HL-60 (cell line): ENCODE measurements around the gene STRA6.

Experiments used
- DNase-seq, 2 experiments: peaks; one replicate each; pipeline ENCODE4 v3.0.0-alpha.2; 2010 to 2020; ENCODE audit warnings: low read depth in 1 of 2, low spot score in 1 of 2
- H3K27ac ChIP-seq: fragments of 250-450 bp; sonication (Bioruptor Pico); replicated peaks from 2 replicates; pipeline ENCODE4 v1.5.1; 2020; ENCODE audit warnings: mild to moderate bottlenecking, moderate library complexity
- H3K27me3 ChIP-seq: fragments of 250-450 bp; sonication (Bioruptor Pico); 2 replicates; pipeline ENCODE4 v1.5.1; 2021; ENCODE audit warnings: mild to moderate bottlenecking, moderate library complexity; ENCODE audit not compliant: insufficient read depth, poor library complexity, severe bottlenecking
- H3K4me3 ChIP-seq: replicated peaks from 2 replicates; pipeline ENCODE4 v1.5.1; 2011; ENCODE audit warnings: mild to moderate bottlenecking, control low read depth, low read length; ENCODE audit not compliant: insufficient read depth
- GABPA ChIP-seq: IDR thresholded peaks from 2 replicates; pipeline ENCODE4 v1.6.1; 2012; ENCODE audit warnings: low read depth
- POLR2AphosphoS5 ChIP-seq: IDR thresholded peaks from 2 replicates; pipeline ENCODE4 v1.6.1; 2012; ENCODE audit warnings: low read depth
- SPI1 ChIP-seq: IDR thresholded peaks from 2 replicates; pipeline ENCODE4 v1.6.1; 2012; ENCODE audit warnings: low read depth, mild to moderate bottlenecking, borderline replicate concordance
- TF ChIP-seq, protein P1 (sequence below): IDR thresholded peaks from one replicate; pipeline ENCODE4 v1.5.1; 2011; ENCODE audit warnings: low read length, control low read depth, inconsistent platforms; ENCODE audit not compliant: insufficient read depth
- TF ChIP-seq, protein P2 (sequence below): IDR thresholded peaks from 2 replicates; pipeline ENCODE4 v1.6.1; 2012; ENCODE audit warnings: low read depth; ENCODE audit not compliant: insufficient replicate concordance

The STRA6 gene

DNA sequence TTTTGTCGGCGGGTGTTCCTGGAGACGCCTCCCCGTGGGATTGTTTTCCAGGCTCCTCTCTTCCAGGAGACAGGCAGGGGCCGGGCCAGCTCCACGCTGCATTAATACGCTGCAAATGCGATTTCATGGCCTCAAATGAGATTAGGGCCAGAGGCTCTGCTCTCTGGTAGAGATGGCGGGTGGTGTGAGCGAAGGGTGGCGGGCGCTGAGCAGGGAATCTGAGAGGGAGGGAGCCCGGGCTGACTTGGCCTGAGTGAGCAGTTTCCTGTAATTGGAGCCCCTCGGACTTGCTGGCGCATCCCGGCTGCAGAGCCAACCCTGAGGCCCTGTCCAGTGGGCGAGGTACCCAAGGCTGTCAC lies 26.1 kb upstream of the STRA6 start:
- Histone ChIP-seq H3K4me3 (no peak overlapping the region), H3K27ac (no peak overlapping the region), H3K27me3 (no peaks in the 10 kb centered on the region)
- TF ChIP-seq GABPA (no peak), POLR2AphosphoS5 (no peak)
- TF ChIP-seq, protein P1, sequence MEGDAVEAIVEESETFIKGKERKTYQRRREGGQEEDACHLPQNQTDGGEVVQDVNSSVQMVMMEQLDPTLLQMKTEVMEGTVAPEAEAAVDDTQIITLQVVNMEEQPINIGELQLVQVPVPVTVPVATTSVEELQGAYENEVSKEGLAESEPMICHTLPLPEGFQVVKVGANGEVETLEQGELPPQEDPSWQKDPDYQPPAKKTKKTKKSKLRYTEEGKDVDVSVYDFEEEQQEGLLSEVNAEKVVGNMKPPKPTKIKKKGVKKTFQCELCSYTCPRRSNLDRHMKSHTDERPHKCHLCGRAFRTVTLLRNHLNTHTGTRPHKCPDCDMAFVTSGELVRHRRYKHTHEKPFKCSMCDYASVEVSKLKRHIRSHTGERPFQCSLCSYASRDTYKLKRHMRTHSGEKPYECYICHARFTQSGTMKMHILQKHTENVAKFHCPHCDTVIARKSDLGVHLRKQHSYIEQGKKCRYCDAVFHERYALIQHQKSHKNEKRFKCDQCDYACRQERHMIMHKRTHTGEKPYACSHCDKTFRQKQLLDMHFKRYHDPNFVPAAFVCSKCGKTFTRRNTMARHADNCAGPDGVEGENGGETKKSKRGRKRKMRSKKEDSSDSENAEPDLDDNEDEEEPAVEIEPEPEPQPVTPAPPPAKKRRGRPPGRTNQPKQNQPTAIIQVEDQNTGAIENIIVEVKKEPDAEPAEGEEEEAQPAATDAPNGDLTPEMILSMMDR: no peak
- TF ChIP-seq, protein P2, sequence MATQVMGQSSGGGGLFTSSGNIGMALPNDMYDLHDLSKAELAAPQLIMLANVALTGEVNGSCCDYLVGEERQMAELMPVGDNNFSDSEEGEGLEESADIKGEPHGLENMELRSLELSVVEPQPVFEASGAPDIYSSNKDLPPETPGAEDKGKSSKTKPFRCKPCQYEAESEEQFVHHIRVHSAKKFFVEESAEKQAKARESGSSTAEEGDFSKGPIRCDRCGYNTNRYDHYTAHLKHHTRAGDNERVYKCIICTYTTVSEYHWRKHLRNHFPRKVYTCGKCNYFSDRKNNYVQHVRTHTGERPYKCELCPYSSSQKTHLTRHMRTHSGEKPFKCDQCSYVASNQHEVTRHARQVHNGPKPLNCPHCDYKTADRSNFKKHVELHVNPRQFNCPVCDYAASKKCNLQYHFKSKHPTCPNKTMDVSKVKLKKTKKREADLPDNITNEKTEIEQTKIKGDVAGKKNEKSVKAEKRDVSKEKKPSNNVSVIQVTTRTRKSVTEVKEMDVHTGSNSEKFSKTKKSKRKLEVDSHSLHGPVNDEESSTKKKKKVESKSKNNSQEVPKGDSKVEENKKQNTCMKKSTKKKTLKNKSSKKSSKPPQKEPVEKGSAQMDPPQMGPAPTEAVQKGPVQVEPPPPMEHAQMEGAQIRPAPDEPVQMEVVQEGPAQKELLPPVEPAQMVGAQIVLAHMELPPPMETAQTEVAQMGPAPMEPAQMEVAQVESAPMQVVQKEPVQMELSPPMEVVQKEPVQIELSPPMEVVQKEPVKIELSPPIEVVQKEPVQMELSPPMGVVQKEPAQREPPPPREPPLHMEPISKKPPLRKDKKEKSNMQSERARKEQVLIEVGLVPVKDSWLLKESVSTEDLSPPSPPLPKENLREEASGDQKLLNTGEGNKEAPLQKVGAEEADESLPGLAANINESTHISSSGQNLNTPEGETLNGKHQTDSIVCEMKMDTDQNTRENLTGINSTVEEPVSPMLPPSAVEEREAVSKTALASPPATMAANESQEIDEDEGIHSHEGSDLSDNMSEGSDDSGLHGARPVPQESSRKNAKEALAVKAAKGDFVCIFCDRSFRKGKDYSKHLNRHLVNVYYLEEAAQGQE: no peak
- DNase-seq: no peak

DNA sequence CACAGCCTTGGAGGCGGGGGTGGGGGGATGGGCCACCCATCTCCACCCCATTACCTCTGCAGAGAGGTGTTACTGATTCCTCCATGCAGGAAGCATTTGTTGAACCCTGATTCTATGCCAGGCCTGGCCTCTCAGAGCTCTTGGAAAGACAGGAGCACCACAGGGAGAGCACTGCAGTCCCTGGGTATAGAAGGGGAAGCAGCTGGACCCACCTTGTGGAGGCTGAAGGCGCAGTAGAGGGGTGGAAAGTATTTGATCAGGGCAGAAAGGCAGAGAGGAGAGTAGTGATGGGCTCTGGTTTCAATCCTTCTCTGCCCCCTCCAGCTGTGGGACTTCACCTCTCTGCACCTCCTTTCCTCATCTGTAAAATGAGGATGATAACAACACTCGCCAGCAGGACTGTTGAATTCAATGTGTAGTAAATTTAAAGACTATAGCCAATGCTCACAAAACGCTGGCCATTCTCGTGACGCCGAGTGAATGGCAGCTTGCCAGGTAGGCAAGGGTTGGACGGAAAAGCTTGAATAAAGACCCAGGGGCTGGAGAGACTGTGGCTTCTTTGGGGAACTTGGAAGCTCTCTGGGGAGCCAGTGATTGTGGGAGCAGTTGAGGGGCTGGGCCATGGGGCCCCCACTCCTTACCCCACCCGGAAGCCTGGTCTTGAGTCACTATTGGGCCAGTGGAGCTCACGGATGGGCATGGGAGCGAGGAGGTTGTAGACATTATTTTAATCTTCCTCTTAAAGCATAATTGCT lies 25.6 kb upstream of the STRA6 start:
- Histone ChIP-seq H3K4me3 (no peak overlapping the region), H3K27me3 (no peaks in the 10 kb centered on the region), H3K27ac (no peak overlapping the region)
- no peak for DNase-seq
- TF ChIP-seq, protein P1: no peak
- no peak for TF ChIP-seq POLR2AphosphoS5
- TF ChIP-seq, protein P2: no peak
- no peak for TF ChIP-seq SPI1
- TF ChIP-seq GABPA: no peak

DNA sequence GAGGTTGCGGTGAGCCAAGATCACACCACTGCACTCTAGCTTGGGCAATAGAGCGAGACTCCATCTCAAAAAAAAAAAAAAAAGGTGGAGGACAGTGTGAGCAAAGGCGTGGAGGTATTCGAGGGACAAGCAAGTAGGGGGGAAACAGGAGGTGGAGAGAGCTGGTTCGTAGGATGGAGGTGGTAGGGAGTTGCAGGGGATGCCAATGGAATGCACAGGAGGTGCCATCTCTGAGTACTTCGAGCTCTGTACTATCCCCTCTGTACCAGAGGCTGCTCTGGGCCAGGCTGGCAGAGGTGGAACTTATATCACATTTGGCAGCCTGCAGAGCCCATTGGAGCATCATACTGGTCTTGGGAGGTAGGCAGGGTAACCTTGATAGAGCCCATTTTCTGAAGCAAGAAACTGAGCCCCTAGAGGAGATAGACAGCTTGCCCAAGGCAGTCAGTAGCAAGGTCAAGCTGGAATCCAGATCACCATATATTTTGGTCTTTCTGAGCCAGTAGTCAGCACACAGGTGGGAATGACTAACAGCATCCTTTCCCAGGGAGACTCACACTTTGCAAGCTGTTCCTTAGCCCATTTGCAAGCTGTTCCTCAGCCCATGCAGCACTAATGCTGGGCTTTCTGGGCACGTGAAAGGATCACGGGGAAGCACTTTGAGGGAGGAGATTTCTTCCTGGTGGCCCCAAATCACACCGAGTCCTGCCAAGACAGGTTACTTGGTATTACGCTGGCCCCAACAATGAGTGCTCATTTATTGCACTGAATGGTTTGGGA lies 24.4 kb upstream of the STRA6 start:
- TF ChIP-seq, protein P1: no peak
- no peak for TF ChIP-seq POLR2AphosphoS5
- TF ChIP-seq SPI1: no peak
- no peak for TF ChIP-seq GABPA
- TF ChIP-seq, protein P2: no peak
- Histone ChIP-seq H3K27ac (no peak overlapping the region), H3K4me3 (no peak overlapping the region), H3K27me3 (peaks cover 2% of the 10 kb centered on the region)
- DNase-seq: no peak
